ENCODE measurements around the gene FUT1. TPM values are rescaled to one million over a fixed set of nuclear protein-coding genes. Genes with fewer than 3 reads are reported as not detected.

The FUT1 gene
- polyA plus RNA-seq, 5 donors: 4.5 to 7.0 (median 5.8) TPM

DNA sequence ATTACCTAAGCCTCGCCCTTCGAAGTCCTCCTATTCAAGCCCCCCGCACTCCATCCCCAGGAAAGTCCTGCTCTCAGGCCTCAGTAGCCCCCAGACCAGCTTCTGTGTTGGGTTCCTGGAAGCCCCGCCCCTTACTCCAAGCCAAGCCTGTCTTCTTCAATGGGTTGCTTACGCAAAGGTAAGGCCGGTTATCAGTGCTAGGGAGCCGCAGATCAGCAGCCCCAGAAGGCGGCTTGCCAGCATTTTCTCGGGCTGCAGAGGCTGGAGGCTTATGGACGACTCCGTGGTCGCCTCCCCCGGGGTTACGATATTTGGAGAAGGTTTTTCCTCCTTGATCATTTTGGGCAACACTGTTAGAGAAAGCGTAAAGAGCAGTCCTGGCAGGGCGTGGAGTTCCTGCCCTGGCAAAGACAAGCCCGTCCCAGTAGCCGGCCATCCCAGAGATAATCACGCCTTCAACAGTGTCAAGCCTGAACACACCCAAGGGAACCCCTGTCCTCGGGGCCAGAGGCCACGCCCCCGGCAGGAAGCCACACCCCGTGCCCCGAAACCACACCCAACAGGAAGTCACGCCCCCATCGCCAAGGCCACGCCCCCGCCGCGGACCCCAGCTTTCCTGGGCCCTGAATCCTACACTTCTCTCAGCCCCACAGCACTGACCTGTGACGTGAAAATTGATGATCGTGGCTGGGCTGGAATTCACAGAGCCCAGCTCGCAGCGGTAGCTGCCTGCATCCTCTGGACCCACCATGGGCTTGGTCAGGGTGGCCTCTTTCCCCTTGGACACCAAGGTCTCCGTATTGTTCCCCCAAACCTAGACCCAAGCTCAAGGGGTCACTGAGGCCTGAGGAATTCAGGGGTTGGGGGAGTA, 11.1 kb downstream of the FUT1 start:
- DNase-seq: no peak

DNA sequence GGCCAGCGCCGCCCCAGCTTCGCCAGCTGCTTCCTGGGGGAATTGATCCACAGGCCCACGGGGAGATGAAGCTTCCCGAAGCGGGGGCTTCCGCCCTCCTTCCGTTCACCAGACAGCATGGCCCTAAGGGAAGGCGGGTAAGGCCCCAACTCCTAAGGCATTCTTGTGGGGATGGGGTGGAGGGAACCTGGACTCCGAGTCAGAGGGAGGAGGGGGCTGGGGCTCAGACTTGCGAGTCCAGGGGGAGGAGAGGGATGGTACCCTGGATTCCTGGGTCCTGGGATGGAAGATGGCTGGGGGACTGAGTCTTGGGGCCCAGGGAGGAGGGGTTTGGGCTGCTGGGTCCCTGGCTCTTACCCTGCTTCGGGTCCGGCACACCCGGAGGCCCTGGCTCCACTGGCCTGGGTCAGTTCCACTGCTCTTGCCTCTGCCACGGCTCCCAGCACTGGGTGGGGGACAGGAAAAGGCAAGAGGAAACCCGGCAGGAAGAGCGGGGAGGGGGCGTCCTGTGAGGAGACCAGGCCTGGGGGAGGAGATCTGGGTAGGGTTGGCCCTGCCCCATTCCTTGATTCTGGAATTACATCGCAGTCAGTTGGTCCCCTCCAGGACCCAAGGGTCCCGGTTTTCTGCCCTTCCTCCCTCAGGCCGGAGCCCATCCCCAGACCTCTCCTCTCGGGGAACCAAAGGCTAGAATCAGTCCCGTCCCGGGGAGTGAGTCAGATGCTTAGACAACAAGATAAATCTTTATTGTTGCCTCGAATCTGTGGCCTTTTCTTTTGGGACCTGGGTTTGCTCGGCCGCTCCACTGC, 12.1 kb downstream of the FUT1 start, which contains the start of gene RASIP1:
TSS of gene RASIP1 (minus strand) at position 447 of the 809 bp plus-strand sequence. CDS start at position 119, 328 bp downstream.
- no peak for DNase-seq

DNA sequence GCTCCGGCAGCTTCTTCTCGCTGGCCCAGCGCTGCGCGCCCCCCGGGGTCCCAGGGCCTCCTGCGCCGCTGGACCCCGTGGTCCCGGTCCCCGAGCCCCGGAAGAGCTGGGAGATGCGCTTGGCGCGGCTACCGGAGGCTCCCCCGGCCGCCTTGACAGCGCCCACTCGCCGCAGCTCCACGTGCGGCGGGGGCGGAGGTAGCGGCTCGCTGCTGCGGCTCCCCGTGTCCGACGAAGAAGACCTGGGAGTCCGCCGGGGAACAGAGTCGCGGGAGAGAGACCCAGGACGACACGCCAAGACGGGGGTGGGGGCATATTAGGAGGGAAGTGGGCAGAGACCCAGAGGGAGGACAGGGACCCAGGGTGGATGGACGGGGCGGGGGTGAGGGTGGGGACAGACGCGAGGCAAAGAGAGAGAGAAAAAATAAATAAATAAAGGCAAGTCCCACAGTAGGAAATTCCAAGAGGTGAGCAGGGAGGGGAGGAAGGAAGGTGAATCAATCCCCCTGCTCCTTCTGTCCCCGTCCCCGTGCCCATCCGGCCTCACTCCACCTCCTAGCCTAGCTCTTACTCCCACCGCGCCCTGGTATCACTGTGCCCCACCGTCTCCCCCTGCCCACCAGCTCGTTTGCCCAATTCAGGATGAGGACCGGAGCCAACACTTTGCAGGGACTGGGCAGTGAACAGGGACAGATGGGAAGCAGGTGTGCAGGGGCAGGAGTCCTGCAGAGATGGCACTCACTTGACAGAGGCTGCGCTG, 12.9 kb downstream of the FUT1 start:
- no peak for DNase-seq

DNA sequence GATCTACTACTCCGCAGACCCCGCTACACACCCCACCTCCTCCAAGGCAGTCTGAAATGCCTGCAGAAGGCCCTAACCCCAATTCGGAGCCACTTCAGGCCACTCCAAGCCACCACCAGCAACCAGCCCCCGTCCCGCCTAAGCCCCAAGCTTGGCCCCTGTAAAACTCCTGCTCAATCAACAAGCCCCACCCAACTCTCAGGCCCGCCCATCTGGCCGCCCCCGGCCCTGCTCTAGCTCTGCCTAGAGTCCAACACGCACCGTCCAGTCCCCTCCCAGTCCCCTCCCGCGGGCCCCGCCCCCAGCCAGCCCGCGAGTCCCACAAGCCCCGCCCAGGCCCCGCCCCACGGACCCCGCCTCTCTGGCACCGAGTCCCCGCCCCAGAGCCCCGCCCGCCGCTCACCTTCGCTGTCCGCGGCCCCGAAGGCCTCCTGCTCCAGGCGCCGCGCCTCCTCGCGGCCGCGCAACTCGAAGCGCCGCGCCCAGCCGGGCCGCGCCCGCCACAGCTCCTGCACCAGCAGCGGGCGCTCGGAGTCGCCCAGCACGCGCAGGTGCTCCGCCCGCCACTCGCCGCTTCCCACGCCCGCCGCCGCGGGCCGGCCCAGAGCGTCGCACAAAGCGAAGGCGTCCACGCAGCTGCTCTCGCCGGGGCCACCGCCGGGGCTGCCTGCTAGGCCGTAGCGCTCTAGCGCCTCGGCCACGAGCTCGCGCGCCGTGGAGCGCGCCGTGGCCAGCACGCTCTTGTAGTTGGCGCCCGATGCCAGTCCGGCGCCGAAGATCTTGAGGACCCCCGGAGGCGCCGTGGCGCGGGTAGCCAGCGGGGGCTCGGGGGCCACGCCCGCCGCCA, 13.7 kb downstream of the FUT1 start:
- peak; percentile 83 to 84 for DNase-seq

DNA sequence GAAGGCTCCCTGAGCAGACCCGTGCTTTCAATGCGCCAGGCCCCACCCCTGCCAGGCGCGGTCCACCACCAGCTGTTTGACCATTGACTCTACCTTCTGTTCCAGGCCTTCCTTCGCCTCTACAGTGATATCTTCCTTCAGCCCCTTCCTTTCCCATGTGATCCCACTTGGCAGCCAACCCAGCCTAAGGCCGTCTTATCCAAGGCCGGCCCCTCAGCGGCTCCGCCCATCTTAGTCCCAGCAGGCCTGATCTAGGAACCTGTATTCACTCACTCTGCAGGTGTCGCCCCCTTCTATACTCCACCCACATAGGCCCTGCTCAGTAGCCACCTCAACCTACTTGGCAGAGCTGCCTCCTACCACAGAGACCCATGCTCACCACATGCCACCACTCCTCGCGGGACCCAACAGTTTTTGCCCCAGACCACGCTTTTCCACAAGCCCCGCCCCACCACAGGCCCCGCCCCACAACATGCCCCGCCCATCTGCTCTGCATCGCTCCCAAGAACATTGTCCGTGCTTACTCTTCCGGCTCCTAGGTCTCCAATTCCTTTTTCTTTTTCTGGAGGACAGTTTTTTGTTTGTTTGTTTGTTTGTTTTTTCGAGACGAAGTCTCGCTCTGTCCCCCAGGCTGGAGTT, 15.0 kb downstream of the FUT1 start:
- no peak for DNase-seq

DNA sequence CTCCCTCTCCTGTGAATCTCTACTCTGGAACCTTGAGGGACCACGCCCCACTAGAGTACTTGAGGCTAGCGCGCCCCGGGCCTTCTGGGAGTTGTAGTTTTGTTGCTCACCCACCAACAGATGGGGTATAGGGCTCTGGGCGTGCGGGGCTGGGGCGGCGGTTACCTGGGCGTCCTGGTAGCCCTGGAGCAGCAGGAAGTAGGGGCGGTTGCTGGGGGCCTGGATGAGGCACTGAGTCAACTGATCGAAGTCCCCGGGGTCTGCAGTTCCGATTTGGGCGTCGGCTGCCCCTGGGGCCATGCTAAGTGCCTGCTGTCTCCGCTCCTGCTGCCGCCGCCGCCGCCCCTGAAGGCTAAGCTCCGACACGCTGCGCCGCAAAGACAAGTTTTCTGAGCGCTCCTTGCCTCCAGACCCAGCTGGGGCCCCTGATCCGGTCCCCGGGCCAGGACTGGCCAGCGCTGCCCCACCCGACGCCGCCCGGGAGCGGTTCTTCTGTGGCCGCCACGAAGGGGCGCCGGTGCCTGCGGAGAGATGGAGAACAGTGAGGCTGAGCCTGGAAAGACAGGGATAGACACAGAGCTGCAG, 17.3 kb downstream of the FUT1 start:
- no peak for DNase-seq

DNA sequence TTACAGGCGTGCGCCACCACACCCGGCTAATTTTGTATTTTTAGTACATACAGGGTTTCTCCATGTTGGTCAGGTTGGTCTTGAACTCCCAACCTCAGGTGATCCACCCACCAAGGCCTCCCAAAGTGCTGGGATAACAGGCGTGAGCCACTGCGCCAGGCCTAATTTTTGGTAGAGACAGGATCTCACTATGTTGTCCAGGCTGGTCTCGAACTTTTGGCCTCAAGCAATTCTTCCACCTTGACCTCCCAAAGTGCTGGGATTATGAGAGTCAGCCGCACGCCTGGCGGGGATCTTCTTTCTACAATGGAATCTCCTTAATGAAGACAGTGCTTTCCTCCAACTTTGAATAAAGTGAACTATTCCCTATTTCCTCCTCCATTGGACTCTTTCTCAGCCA, 17.8 kb downstream of the FUT1 start:
- no peak for DNase-seq

DNA sequence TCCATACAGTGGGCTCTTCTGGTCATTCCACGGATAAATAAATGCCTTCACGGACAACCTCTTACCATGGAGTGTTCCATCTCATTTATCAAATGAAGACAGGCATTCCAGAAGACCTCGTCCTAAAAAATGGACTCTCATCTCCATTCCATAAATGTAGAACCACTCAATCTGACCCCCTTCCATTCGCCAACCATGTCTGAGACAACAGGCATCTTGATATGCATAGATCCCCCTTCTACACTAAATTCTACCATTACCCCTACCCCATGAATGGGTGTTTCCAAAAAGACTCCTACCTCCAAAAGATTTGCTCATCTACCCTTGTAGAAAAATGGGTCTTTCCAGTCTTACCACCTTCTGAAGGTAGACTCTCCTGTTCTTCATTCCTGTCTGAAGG, 21.0 kb downstream of the FUT1 start:
- no peak for DNase-seq

DNA sequence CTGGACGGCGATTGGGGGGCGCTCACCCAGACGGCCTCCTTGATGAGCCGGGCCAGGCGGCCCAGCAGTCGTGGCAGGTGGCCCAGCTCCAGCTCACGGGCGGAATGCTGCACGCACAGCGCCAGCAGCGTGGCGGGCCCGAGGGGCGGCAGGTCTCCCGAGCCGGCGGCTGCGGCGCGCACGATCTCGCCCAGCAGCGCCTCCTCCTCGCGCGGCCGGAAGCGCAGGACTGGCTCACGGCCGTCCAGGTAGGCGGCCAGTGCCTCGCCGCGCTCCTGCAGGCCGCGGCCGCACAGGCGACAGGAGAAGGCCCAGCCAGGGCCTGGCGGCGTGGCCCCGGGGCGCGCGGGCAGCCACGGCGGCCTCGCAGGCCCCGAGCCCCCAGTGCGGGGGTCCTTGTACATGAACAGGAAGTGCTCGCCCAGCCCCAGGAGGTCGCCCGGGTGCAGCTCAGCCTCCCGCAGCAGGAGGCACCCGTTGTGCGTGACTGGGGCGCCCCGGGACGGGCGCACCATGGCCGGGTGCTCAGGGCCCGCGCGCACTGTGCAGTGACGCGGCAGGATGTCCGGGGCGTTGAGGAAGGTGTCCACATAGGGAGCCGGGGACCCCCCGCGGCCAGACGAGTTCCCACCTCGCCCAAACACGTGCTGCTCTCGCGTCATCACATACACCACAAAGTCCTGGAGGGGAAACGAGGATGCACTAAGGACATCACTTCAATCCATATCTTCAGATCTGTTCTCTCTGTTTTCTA, 23.4 kb downstream of the FUT1 start:
- no peak for DNase-seq

DNA sequence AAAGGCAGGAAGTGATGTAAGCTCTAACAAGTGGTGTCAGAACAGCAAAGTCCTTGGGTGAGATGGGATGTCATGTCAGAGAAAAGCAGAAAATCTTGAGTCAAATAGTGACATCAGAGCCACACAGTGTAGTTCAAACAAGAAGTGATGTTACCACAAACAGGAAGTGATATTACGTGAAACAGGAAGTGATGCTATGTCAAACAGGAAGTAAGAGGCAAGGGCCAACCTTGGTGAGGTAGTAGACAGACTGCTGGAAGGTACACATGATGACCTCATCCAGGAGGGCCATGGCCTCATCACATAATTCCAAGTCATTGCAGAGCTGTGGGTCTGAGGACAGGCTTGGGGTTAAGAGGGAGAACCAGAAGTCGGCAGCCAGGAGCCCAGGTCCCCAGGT, 25.9 kb downstream of the FUT1 start:
- no peak for DNase-seq

DNA sequence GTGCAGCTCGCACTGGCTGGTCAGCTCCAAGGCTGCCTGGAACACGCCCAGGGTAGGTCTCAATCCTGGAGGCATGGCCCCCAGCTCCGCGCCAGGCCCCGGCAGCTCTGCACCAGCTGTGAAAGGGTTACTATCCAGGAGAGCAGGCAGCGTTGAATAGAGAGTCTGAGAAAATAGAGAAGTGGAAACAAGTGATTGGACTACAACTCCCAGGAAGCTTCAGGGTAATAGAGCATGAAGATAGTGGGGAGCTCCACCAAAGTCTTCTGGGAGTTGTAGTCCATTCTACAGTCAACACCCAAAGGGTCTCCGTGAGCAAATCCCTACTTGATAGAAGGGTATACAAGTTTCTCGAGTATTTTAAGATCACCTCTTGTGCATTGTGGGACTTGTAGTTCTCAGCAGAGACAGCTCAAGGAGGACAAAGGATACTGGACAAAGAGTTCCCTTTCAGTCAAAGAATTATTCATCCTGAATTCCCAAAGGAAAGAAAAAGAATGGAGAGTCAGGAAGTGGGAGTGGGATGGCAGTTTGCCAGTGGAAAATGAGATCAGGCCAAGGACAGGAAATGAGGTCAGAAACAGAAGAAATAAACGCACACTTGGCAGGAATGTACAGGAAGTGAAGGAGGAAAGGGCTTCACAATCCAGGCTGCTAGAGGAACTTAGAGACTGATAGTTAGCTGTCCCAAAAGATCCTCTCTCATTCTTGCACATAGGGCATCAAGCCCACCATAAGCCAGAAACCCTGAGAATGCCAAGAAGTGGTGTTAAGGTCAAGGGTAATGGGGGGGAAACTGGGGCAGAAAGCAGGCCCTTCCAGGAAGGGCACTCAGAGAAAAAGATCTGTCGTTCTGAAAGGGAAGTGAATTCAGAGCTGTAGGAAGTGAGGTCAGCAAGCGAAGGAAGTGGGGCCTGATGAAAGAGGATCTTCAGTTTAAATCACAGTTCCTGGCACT, 27.4 kb downstream of the FUT1 start:
- peak; percentile 79 to 85 for DNase-seq

DNA sequence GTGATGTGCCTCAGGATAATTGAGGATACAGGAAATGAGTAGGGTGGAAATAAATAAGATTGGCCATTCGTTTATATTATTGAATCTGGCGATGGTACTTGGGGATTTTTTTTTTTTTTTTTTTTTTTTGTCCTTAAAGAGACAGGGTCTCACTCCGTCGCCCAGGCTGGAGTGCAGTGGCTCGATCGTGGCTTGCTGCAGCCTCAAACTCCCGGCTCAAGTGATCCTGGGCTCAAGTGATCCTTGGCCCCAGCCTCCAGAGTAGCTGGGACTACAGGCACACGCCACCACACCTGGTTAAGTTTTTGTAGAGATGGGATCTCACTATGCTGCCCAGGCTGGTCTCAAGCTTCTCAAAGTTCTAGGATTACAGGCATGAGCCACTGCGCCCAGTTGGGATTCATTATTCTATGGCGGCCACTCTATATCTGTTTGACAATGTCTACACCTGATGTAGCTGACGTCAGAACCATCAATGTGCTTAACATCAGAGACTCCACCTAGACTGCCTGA, 30.2 kb downstream of the FUT1 start:
- DNase-seq: no peak

DNA sequence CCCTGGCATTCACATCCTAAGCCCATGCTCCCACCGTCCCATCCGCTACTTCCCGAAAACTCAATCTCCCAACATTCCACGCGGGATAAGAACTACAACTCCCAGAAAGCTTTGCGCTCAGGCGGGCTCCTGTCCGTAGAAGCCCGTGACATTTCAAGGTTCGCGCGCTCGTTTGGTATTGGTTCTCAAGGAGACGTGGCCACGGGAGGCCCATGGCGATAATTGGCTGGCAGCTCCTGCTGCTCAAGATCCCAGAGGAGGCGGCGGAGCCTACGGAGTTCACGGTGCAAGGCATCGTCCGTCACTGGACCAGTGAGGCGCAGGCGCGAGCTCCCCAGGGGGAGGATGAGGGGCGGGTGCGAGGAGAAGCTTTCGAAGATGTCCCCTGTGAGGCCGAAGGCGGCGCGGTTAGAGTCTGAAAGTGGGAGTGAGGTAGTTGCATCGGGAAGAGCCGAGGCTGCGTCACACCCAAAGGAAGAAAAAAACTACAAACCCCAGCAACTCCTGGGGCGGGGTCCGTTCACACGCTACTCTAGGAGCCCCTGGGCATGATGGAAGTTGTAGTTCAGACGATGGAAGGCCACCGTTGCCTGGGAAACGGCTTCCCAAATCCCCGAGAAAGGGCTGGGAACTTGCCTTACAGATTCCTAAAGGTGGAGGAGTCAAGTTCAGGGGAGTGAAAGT, 31.7 kb downstream of the FUT1 start:
- DNase-seq: peak; percentile 98

DNA sequence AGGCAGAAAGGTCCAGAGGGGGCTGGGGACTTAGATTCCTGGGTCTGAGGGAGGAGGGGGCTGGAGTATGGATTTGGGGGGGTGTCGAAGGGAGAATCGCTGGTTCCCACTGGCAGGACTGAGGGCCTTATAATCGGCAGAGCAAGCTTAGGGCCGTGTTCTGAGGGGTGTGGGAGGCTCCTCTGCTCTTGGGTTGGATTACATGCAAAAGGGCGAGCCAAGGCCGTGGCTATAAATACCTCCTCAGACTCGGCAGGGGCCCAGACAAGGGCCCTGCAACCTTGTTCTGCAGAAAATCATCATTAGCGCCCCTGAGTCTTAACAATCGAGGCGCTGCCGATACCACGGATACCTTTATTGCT, 32.2 kb downstream of the FUT1 start:
- no peak for DNase-seq

DNA sequence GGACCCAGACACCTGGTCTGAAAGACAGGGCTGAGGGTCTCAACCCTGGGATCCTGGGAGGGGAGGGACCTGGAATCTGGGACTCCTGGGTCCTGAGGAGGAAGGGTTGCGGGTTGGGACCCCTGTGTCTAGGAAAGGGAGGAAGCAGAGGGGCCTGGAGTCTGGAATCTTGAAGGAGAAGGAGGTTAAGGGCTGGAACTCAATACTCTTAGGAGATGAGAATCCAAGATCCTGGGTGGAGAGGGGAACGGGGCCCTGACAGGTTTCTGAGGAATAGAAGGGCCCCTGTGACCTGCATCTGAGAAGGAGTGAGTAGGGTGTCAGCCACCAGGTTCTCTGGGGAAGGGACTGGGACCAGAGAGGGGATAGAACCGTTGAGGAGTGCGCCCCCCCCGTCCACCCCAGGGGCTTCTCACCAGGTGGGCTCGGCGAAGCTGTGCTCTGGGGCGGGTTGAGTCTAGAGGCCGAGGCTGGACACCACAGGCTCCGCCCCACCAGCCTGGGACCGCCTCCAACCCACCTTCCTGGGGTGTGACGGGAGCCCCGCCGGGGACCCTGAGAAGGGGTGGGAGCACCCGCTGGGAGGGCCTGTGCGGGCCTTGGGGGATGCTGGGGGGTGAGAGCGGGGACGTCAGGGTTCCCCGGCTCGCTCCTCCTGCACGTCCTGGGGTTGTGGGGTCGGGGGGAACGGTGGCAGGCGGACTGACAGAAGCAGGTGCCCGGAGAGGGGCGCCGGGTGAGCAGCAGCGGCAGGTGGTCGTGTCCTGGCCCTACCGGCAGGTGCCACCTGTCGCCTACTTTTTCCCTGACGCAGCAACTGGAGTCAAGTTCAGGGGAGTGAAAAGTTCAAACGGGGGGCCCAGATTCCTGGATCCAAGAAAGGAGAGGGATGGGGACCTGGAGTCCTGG, 32.9 kb downstream of the FUT1 start, which contains the start of gene MAMSTR:
TSS of gene MAMSTR (minus strand) at position 463 of the 909 bp plus-strand sequence. CDS start 694 bp downstream, outside the sequence.
- no peak for DNase-seq

DNA sequence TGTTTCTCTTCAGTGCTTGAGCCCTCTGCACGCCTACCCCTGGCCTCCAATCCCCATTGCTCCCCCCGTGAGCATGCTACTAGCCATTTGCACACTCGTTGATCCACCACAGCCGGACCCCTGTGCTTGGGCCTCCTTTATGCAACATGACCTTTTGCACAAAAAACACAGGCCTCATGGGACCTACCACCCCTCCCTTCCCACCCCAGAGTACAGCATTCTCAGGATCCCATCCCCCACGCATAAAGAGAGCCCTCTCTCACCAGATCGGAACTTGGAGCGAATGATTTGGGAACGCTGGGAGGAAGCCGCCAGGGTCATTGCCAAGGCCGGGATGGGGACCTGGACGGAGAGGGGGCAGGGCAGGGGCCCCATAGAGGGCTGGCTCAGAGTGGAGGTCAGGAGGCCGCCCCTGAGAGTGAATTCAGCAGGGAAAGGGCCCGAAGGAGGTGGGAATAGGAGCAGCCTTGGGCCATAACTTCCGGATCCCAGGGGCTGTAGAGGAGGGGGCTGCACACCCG, 33.7 kb downstream of the FUT1 start:
- DNase-seq: no peak
